GM12878 (cell line): ENCODE data around the gene CSTF2T. TPM values are rescaled to one million over a fixed set of nuclear protein-coding genes. Genes with fewer than 3 reads are reported as not detected.

ENCODE experiments used
- ATAC-seq: fragments of 200-7000 bp; cut with Tn5 transposase; 3 replicates; pipeline ENCODE4 v1.9.1; 2020; ENCODE audit warnings: mild to moderate bottlenecking, moderate library complexity
- BruUV-seq: library from RNA; stranded (reverse); fragments of 400-500 nt; replicated peaks from 2 replicates; lab custom pipeline; 2021; lab: Mats Ljungman, UMichigan
- CTCF ChIA-PET: fragments of 300-600 bp; sonication (Branson Sonifier 250); formaldehyde crosslinking; extraction: SDS; loops from one replicate; lab custom pipeline; 2021; ENCODE audit warnings: inconsistent platforms; lab: Yijun Ruan, JAX
- POLR2A ChIA-PET: fragments of 350-600 bp; formaldehyde crosslinking; extraction: SDS; loops from one replicate; lab custom pipeline; 2021; ENCODE audit warnings: inconsistent platforms; lab: Charles Lee
- RAD21 ChIA-PET: fragments of 300-600 bp; sonication (Branson Sonifier 250); formaldehyde crosslinking; loops from one replicate; lab custom pipeline; 2023; ENCODE audit warnings: antibody characterized with exemption; ENCODE audit not compliant: unreplicated experiment; lab: Charles Lee
- SMC1A ChIA-PET: fragments of 300-600 bp; sonication (Branson Sonifier 250); formaldehyde crosslinking; loops from one replicate; lab custom pipeline; 2023; ENCODE audit not compliant: unreplicated experiment, uncharacterized antibody; lab: Charles Lee
- DNase-seq: peaks from one replicate; pipeline ENCODE4 v3.0.0-alpha.2; 2011; ENCODE audit warnings: low read depth, low spot score
- FAIRE-seq: peaks from 3 replicates; lab custom pipeline; 2011; peaks lifted over from hg19 to GRCh38; lab: Jason Lieb, UNC
- H2AFZ ChIP-seq: 2 replicates; pipeline ENCODE4 v1.6.0; 2011; ENCODE audit warnings: low read depth, low read length, control low read depth; ENCODE audit not compliant: control insufficient read depth
- H3K27ac ChIP-seq: 2 replicates; pipeline ENCODE4 v1.5.1; 2011; ENCODE audit warnings: control low read depth; ENCODE audit not compliant: control insufficient read depth, insufficient read depth
- H3K27me3 ChIP-seq, 2 experiments: replicated peaks in 1 of 2; 2 replicates each; pipeline versions ENCODE4 v1.6.0 to v1.6.1; 2011; ENCODE audit warnings: low read length in 1 of 2; ENCODE audit not compliant: control insufficient read depth in 2 of 2, insufficient read depth in 2 of 2
- H3K36me3 ChIP-seq, 2 experiments: 2 replicates each; pipeline ENCODE4 v1.5.1; 2011; ENCODE audit warnings: low read length in 1 of 2; ENCODE audit not compliant: control insufficient read depth in 2 of 2, insufficient read depth in 2 of 2
- H3K4me1 ChIP-seq: 2 replicates; pipeline ENCODE4 v1.6.1; 2011; ENCODE audit warnings: mild to moderate bottlenecking, low read length, moderate library complexity, mixed read lengths; ENCODE audit not compliant: control insufficient read depth, insufficient read depth
- H3K4me2 ChIP-seq: 2 replicates; pipeline ENCODE4 v1.6.0; 2011; ENCODE audit warnings: control low read depth; ENCODE audit not compliant: control insufficient read depth, insufficient read depth
- H3K4me3 ChIP-seq: fragments of 200-600 bp; sonication (generic); 2 replicates; pipeline ENCODE4 v1.5.1; 2016
- H3K79me2 ChIP-seq: 2 replicates; pipeline ENCODE4 v1.6.0; 2011; ENCODE audit warnings: low read length; ENCODE audit not compliant: control insufficient read depth, insufficient read depth
- H3K9ac ChIP-seq: 2 replicates; pipeline ENCODE4 v1.8.0; 2011; ENCODE audit warnings: low read length, control low read depth, mixed read lengths; ENCODE audit not compliant: control insufficient read depth, insufficient read depth
- H3K9me3 ChIP-seq: replicated peaks from 3 replicates; pipeline ENCODE4 v1.5.1; 2011; ENCODE audit warnings: mild to moderate bottlenecking, low read length; ENCODE audit not compliant: control insufficient read depth, insufficient read depth
- H4K20me1 ChIP-seq: 2 replicates; pipeline ENCODE4 v1.6.0; 2011; ENCODE audit not compliant: control insufficient read depth, insufficient read depth
- E2F4 ChIP-seq: IDR thresholded peaks from 2 replicates; pipeline ENCODE4 v1.6.1; 2012; ENCODE audit warnings: low read depth, low read length, improper control_type of control experiment
- EED ChIP-seq: sonication (generic); IDR thresholded peaks from 2 replicates; pipeline ENCODE4 v1.6.1; 2016; ENCODE audit warnings: antibody characterized with exemption, low read depth
- ESRRA ChIP-seq: IDR thresholded peaks from 2 replicates; pipeline ENCODE4 v1.6.1; 2012; ENCODE audit warnings: mild to moderate bottlenecking, low read length, improper control_type of control experiment
- HCFC1 ChIP-seq: fragments of 150-350 bp; IDR thresholded peaks from 2 replicates; pipeline ENCODE4 v1.6.1; 2014; ENCODE audit warnings: low read length
- IKZF1 ChIP-seq: fragments of 450-650 bp; conservative IDR thresholded peaks from 2 replicates; pipeline ENCODE4 v1.6.1; 2017; ENCODE audit warnings: antibody characterized with exemption, mild to moderate bottlenecking
- IRF4 ChIP-seq: IDR thresholded peaks from 2 replicates; pipeline ENCODE4 v1.6.1; 2011; ENCODE audit warnings: low read depth, low read length
- JUND ChIP-seq: IDR thresholded peaks from 2 replicates; pipeline ENCODE4 v1.6.1; 2012; ENCODE audit warnings: low read depth, mild to moderate bottlenecking, low read length, improper control_type of control experiment, moderate library complexity
- RFX5 ChIP-seq: IDR thresholded peaks from 2 replicates; pipeline ENCODE4 v1.6.1; 2011; ENCODE audit warnings: low read depth, low read length, improper control_type of control experiment
- SMARCA5 ChIP-seq: fragments of 450-650 bp; IDR thresholded peaks from 2 replicates; pipeline ENCODE4 v1.6.1; 2017; ENCODE audit warnings: mild to moderate bottlenecking
- STAT1 ChIP-seq: fragments of 450-650 bp; conservative IDR thresholded peaks from 2 replicates; pipeline ENCODE4 v1.6.1; 2014; ENCODE audit warnings: antibody characterized with exemption, mild to moderate bottlenecking
- SUPT20H ChIP-seq: IDR thresholded peaks from 2 replicates; pipeline ENCODE4 v1.6.1; 2011; ENCODE audit warnings: low read depth, mild to moderate bottlenecking, low read length, moderate library complexity, borderline replicate concordance; ENCODE audit not compliant: control insufficient read depth
- WRNIP1 ChIP-seq: IDR thresholded peaks from 2 replicates; pipeline ENCODE4 v1.6.1; 2011; ENCODE audit warnings: low read depth, low read length, improper control_type of control experiment, borderline replicate concordance
- ZNF217 ChIP-seq: fragments of 450-650 bp; IDR thresholded peaks from 2 replicates; pipeline ENCODE4 v1.6.1; 2017; ENCODE audit warnings: antibody characterized with exemption, mild to moderate bottlenecking
- WGBS: methylation state at CpG from one replicate; pipeline ENCODE4 v1.1.6; 2016; ENCODE audit warnings: low lambda C conversion rate; ENCODE audit not compliant: insufficient replicate concordance, insufficient coverage; ENCODE audit errors: missing lambda C conversion rate; 5-methylcytosine and 5-hydroxymethylcytosine counted together
- in situ Hi-C: fragments of 300-500 bp; cut with MboI; formaldehyde crosslinking; loops from 9 replicates; pipeline ENCODE4 v1.14.3; 2018; ENCODE audit warnings: mixed read lengths
- intact Hi-C: fragments of 100-400 bp; cut with micrococcal nuclease; formaldehyde crosslinking; loops from one replicate; pipeline ENCODE4 v1.14.2; 2022; ENCODE audit not compliant: unreplicated experiment
- polyA plus RNA-seq, 11 experiments: library from polyadenylated mRNA; depleted of rRNA in 4 of 11; unstranded in 6 of 11; stranded (reverse) in 5 of 11; fragments of >200 nt; fragmentation: Nextera tagmentation in 4 of 11; fragmentation: Illumina TruSeq in 1 of 11; extraction: Ambion mirVana in 4 of 11; extraction: Trizol in 1 of 11; gene quantifications; 1 replicate in 1 of 11; 2 replicates in 10 of 11; pipeline versions ENCODE4 v1.2.1 to v1.2.3, GENCODE V29; 2011 to 2016; ENCODE audit warnings: inconsistent platforms in 2 of 11, missing spikeins in 2 of 11, low read depth in 1 of 11
- total RNA-seq, 4 experiments: library from RNA; depleted of rRNA in 3 of 4; stranded (reverse); fragments of >200 nt in 3 of 4; fragmentation: Illumina TruSeq in 1 of 4; extraction: Trizol in 1 of 4; gene quantifications; 2 replicates each; pipeline versions ENCODE4 v1.2.1 to v1.2.3, GENCODE V29; 2013 to 2021
- TF ChIP-seq, protein P1 (sequence below): fragments of 450-650 bp; IDR thresholded peaks from 2 replicates; pipeline ENCODE4 v1.6.1; 2016; ENCODE audit warnings: mild to moderate bottlenecking, moderate library complexity, borderline replicate concordance
- TF ChIP-seq, protein P2 (sequence below): IDR thresholded peaks from 2 replicates; pipeline ENCODE4 v1.6.1; 2011; ENCODE audit warnings: low read depth, low read length, improper control_type of control experiment, borderline replicate concordance
- TF ChIP-seq, protein P3 (sequence below): fragments of 450-650 bp; IDR thresholded peaks from 2 replicates; pipeline ENCODE4 v1.6.1; 2017; ENCODE audit warnings: mild to moderate bottlenecking, moderate library complexity

Gene CSTF2T
- total and polyA plus RNA-seq, 10 of the 15 experiments (the other 5 are each of a cell fraction or from before 2014, with no cell fraction given), result 6.8 to 23.8 (median 14.3) TPM

DNA sequence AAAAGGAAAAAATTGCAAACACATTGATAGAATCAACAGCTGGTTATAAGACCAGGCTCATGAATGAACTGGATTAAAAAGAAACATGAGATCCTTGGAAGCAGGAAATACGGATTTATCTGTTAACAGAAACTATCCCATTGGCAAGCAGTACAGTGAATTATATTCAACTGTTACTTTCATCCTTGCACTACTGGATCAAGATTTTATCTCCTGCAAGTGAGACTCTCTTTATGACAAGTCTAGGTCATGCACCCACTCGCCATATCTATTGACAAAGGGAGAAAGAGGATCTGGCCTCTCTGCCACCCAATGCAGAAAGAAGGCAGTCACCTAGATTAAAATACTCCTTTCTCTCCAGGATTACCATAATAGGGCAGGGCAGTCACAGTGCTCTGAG lies 41.4 kb downstream of the CSTF2T start:
- H3K36me3 ChIP-seq, result no peaks in the 10 kb centered on the region
- POLR2A ChIA-PET, result no interaction called here
- H4K20me1 ChIP-seq, result no peaks in the 10 kb centered on the region
- H3K27me3 ChIP-seq, result peaks cover 0 to 2% of the 10 kb centered on the region in 2 experiments; a peak in 1 of 4 replicates
- intact Hi-C loops (no loop called here), in situ Hi-C loops (no loop called here)
- H2AFZ ChIP-seq, result no peak overlapping the region
- H3K4me1 ChIP-seq, result no peaks in the 10 kb centered on the region
- RAD21 ChIA-PET, result no interaction called here
- WGBS, result 0% methylated on average over 2 of the region's 2 CpGs
- FAIRE-seq (no peak), DNase-seq (no peak), ATAC-seq (no peak)
- H3K79me2 ChIP-seq, result no peaks in the 10 kb centered on the region
- H3K4me3 ChIP-seq, result no peak overlapping the region
- CTCF ChIA-PET, result no interaction called here
- no peaks in the 10 kb centered on the region for H3K9me3 ChIP-seq
- H3K4me2 ChIP-seq, result no peak overlapping the region
- no peak overlapping the region for H3K9ac ChIP-seq
- SMC1A ChIA-PET, result no interaction called here
- no peak overlapping the region for H3K27ac ChIP-seq
- no TSS peak for BruUV-seq
- TF ChIP-seq JUND (no peak), RFX5 (no peak), WRNIP1 (no peak), SUPT20H (no peak), E2F4 (no peak), IKZF1 (no peak), STAT1 (no peak), EED (no peak), SMARCA5 (no peak), IRF4 (no peak), ZNF217 (no peak), HCFC1 (no peak), ESRRA (no peak)
- TF ChIP-seq, protein P1, sequence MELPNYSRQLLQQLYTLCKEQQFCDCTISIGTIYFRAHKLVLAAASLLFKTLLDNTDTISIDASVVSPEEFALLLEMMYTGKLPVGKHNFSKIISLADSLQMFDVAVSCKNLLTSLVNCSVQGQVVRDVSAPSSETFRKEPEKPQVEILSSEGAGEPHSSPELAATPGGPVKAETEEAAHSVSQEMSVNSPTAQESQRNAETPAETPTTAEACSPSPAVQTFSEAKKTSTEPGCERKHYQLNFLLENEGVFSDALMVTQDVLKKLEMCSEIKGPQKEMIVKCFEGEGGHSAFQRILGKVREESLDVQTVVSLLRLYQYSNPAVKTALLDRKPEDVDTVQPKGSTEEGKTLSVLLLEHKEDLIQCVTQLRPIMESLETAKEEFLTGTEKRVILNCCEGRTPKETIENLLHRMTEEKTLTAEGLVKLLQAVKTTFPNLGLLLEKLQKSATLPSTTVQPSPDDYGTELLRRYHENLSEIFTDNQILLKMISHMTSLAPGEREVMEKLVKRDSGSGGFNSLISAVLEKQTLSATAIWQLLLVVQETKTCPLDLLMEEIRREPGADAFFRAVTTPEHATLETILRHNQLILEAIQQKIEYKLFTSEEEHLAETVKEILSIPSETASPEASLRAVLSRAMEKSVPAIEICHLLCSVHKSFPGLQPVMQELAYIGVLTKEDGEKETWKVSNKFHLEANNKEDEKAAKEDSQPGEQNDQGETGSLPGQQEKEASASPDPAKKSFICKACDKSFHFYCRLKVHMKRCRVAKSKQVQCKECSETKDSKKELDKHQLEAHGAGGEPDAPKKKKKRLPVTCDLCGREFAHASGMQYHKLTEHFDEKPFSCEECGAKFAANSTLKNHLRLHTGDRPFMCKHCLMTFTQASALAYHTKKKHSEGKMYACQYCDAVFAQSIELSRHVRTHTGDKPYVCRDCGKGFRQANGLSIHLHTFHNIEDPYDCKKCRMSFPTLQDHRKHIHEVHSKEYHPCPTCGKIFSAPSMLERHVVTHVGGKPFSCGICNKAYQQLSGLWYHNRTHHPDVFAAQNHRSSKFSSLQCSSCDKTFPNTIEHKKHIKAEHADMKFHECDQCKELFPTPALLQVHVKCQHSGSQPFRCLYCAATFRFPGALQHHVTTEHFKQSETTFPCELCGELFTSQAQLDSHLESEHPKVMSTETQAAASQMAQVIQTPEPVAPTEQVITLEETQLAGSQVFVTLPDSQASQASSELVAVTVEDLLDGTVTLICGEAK, result no peak
- TF ChIP-seq, protein P2, sequence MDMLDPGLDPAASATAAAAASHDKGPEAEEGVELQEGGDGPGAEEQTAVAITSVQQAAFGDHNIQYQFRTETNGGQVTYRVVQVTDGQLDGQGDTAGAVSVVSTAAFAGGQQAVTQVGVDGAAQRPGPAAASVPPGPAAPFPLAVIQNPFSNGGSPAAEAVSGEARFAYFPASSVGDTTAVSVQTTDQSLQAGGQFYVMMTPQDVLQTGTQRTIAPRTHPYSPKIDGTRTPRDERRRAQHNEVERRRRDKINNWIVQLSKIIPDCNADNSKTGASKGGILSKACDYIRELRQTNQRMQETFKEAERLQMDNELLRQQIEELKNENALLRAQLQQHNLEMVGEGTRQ, result no peak
- TF ChIP-seq, protein P3, sequence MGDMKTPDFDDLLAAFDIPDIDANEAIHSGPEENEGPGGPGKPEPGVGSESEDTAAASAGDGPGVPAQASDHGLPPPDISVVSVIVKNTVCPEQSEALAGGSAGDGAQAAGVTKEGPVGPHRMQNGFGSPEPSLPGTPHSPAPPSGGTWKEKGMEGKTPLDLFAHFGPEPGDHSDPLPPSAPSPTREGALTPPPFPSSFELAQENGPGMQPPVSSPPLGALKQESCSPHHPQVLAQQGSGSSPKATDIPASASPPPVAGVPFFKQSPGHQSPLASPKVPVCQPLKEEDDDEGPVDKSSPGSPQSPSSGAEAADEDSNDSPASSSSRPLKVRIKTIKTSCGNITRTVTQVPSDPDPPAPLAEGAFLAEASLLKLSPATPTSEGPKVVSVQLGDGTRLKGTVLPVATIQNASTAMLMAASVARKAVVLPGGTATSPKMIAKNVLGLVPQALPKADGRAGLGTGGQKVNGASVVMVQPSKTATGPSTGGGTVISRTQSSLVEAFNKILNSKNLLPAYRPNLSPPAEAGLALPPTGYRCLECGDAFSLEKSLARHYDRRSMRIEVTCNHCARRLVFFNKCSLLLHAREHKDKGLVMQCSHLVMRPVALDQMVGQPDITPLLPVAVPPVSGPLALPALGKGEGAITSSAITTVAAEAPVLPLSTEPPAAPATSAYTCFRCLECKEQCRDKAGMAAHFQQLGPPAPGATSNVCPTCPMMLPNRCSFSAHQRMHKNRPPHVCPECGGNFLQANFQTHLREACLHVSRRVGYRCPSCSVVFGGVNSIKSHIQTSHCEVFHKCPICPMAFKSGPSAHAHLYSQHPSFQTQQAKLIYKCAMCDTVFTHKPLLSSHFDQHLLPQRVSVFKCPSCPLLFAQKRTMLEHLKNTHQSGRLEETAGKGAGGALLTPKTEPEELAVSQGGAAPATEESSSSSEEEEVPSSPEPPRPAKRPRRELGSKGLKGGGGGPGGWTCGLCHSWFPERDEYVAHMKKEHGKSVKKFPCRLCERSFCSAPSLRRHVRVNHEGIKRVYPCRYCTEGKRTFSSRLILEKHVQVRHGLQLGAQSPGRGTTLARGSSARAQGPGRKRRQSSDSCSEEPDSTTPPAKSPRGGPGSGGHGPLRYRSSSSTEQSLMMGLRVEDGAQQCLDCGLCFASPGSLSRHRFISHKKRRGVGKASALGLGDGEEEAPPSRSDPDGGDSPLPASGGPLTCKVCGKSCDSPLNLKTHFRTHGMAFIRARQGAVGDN, result no peak
